ENCODE data around the gene ZNF12.
"Not testable (repeated sequence)": the region's sequence is repeated elsewhere in the genome, so short reads cannot be mapped to it uniquely, and the experiment has no call there.

The ZNF12 gene

DNA sequence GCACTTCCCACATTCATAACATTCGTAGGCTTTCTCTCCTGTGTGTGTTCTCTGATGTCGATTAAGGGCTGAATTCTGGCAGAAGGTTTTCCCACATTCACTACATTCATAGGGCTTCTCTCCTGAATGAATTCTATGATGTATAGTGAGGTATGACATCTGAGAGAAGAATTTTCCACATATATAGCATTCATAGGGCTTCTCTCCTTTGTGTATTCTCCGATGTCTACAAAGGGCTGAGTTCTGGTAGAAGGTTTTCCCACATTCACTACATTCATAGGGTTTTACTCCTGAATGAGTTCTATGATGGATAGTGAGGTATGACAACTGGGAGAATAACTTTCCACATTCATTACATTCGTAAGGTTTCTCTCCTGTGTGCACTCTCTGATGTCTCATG is 15.6 kb downstream of the ZNF12 start:
- no peak for DNase-seq

DNA sequence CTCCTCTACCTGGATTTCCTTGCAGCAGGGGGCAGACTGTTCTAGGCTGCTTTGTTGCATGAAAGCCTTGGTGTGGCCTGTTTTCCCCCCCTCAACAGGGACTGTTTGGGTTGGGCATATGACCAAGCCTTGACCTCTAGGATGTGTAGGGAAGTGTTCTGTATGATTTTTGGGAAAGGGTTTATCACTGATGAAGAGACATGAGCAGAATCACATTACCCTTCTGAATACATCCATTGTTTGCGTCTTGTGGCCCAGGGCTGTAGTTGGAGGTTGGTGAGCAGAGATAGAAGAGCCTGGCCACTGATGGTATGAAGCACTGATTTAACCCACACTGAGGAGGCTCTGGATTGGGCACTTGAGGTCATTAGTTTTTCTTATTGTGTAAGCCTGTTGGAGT is 26.6 kb downstream of the ZNF12 start:
- DNase-seq: no peak

DNA sequence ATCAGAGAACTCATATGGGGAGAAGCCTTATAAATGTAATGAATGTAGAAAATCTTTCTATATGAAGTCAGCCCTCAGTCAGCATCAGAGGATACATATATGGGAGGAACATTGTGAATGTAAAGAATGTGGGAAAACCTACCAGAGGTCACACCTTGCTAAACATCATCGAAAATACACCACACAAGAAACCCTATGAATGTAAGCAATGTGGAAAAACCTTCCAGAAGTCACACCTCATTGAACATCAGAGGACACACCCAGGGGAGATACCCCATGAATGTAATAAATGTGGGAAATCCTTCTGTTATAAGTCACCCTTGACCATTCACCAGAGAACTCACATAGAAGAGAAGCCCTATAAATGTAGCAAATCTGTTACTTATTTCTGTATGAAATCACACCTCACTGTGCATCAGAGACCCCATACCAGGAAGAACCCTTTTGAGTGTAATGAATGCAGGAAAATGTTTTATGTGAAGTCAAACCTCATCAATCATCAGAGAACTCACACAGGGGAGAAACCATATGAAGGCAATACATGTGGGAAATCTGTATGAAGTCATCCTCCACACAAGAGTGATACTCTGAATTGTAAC is 30.8 kb downstream of the ZNF12 start:
- no peak for DNase-seq

DNA sequence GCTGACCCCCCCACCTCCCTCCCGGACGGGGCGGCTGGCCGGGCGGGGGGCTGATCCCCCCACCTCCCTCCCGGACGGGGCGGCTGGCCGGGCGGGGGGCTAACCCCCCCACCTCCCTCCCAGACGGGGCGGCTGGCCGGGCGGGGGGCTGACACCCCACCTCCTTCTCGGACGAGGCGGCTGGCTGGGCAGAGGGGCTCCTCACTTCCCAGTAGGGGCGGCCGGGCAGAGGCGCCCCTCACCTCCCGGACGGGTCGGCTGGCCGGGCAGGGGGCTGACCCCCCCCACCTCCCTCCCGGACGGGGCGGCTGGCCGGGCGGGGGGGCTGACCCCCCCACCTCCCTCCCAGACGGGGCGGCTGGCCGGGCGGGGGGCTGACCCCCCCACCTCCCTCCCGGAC is 35.9 kb downstream of the ZNF12 start:
- DNase-seq: not testable (repeated sequence)

DNA sequence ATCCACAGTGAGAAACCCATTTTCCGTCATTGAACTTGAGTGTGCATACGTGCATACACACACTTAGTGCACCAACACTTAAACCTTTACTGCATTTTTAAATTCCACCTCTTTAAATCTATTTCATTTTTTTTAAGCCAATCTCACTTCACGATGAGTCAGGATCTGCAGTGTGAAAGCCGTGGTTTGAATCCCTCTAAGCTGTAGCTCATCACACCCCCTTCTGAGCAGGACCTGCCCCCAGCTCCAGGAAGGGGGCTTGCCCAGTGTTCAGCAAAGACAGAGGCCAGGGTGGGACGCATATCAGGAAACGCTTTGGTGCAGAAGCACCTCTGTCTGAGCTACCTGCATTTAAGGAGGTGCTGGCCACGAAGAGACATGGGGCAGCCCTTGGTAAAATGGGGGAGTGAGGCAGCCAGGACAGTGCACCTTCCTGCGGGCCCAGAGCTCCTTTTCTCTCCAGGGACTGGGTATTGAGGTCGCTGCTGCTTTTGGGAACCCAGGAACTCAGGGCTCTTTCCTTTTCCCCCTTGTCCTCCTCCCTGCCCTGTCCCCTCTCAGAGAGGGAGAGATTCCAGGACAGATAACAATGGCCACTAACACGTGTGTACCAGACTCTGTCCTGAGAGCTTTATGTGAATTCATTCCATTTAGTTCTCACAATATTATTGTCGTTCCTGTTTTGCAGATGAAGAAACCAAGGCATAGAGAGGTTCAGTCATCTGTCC is 48.0 kb downstream of the ZNF12 start:
- DNase-seq: no peak

DNA sequence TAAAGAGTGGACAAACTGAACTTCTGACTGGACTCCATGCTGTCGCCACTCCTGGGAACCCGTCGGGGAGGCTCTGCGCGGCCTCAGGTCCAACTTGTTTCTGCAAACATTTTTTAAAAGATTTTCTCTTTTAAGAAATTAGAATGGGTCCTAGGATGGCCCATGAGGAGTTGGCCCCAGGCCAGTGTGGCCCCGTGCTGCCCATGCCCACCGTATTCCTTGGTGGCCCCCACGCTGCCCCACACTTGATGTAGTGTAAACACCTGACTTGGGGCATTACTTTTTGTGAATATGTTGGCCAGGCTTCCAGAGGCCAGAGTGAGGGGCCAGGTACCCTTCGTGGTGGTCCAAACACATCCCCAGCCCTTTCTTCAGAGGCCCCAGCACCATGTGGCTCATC is 50.3 kb downstream of the ZNF12 start:
- no peak for DNase-seq

DNA sequence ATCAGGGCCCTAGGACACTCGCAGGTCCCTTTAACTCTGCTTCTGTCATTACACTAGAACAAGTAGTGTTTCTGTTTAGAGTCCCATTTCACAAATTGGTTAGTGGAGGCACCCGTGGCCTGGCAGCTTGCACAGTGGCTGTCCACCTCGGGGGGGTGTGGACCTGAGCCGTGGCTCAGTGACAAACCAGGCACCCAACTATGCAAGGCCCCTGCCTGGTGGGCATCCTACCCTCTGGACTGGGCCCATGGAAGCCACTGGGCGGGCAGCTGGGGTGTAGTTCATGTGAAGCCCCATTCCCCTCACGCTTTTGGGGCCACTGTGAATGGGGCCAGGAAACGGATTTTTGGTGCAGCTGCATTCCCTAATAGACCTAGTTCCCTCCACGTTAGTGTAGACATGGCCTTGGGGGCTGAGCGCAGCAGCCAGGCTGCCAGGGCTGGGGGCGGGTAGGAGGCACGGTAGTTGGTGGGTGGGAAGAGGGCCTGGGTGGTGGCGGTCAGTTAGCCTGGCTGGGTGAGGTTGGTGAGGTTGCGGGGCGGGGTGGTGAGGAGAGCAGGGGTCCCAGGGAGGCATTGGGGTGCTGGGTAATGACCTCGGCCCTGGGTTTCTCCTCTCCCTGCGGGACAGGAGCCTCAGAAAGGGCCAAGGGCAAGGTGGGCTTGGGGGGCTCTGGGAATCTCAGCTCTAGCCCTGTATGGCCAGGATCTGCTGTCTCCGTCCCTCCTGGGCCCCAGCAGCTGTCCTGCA is 50.9 kb downstream of the ZNF12 start:
- DNase-seq: no peak

DNA sequence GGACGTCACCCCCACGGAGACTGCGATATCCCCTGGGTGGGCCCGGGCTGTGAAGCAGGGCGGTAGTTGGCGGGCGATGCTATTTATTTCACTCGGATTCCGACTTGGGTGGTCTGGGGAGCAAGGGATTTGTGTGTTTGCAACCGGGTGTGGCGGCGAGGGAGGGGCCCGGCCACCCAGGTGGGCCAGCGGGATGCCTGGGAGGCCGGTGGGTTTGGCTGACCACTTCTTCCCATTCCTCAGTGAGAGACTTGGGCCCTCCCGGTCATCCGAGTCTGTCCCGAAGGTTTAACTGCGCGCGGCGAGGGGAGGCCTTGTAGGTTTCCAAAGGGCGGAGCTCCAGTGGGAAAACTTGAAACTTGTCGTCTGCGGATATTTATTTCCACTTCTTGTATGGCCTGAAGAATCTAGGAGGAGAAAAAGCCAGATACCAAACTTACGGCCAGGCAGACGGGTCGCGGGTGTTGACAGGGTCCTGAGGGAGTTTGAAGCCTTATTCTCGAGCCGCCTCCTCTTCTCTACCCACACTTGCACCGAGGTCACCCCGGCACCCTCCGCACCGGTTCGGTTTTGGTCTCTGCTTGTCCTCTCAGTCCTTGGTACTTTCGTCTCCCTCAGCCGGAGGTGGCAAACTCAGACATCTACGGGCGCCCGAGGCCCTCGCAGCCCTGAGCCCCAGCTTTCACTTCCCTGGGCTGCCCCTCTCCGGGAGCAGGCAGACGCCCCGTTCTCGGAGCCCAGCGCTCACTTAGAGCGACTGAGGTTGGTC is 51.7 kb downstream of the ZNF12 start:
- no peak for DNase-seq

DNA sequence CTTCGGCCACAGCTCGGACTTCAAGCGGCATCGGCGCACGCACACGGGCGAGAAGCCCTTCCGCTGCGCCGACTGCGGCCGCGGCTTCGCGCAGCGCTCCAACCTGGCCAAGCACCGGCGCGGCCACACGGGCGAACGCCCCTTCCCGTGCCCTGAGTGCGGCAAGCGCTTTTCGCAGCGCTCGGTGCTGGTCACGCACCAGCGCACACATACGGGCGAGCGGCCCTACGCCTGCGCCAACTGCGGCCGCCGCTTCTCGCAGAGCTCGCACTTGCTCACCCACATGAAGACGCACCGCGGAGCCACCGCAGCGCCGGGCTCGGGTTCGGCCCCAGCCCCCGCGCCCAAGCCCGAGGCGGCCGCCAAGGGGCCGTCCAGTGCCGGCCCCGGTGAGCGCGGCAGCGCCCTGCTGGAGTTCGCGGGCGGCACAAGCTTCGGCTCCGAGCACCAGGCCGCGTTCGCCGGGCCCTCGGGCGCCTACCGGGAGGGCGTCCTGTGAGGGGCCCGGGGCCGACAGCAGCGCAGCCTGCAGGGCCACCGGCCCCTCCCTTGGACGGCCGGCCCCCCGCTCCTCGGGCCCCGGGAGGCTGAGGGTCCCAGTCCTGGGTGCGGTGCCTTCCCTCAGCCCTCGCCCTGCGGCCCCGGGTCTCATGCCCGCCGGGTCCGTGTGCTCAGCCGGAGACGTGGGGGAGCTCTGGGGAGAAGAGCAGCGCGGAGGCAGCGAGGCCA is 52.5 kb downstream of the ZNF12 start:
- no peak for DNase-seq

DNA sequence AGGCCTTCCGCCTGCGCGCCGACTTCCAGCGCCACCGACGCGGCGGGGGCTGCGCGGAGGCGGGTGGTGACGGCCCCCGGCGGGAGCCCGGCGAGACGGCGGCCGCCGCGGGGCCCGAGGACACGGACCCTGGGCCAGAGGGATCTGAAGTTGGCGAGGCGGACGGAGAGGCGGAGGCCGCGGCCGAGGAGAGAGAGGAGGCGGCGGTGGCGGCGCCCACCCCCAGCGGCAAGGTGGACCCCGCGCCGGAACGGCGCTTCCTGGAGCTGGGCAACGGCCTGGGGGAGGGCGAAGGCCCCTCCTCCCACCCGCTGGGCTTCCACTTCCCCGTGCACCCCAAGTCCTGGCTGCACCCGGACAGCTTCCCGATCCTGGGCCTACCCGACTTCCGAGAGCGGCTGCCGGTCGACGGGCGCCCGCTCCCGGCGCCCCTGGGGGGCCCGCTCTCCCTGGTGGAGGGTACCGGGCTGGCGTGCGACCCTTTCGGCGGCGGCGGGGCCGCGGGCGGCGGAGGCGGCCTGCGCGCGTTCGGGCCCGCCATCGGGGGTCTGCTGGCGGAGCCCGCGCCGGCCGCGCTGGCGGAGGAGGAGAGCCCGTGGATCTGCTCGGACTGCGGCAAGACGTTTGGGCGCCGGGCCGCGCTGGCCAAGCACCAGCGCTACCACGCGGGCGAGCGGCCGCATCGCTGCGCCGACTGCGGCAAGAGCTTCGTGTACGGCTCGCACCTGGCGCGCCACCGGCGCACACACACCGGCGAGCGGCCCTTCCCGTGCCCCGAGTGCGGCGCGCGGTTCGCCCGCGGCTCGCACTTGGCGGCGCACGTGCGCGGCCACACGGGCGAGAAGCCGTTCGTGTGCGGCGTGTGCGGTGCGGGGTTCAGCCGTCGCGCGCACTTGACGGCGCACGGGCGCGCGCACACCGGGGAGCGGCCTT is 53.4 kb downstream of the ZNF12 start:
- DNase-seq: no peak

DNA sequence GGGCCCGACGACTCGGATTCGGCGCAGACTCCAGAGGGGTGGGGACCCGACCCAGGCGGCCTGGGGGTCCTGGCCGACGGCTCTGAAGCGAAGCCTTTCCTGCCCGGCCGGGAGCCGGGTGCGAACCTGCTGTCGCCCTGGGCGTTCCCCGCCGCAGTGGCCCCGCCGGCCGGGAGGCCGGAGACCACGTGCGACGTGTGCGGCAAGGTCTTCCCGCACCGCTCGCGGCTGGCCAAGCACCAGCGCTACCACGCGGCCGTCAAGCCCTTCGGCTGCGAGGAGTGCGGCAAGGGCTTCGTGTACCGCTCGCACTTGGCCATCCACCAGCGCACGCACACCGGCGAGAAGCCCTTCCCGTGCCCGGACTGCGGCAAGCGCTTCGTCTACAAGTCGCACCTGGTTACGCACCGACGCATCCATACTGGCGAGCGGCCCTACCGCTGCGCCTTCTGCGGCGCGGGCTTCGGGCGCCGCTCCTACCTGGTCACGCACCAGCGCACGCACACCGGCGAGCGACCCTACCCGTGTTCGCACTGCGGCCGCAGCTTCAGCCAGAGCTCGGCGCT is 54.2 kb downstream of the ZNF12 start:
- no peak for DNase-seq

DNA sequence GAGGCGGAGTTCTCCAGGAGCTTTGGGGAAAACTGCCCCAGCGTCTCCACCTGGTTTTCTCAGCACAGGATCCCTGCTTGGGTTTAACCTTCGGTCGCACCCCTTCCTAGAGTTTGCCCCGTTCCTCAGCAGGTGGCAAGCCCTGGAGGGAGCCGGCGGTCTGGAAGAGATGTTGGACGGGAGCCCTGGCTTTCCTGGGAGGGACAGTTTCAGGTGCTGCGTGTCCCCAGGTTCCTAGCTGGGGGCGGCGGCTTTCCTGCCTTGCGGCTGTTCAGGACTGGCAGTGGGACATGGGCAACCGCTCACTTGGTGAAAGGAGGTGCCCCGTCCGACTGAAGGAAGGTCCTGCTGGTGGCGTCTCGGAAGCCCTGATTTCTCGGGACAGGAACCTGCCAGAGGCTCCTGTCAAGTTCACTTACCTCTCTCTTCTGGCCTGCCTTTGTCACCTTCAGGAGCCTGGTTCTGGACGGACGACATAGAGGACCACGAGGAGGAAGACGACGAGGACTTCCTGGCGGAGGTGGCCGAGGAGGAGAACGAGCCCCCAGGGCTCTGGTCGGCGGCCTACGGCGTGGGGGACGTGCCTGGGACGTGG is 54.8 kb downstream of the ZNF12 start:
- DNase-seq: no peak

DNA sequence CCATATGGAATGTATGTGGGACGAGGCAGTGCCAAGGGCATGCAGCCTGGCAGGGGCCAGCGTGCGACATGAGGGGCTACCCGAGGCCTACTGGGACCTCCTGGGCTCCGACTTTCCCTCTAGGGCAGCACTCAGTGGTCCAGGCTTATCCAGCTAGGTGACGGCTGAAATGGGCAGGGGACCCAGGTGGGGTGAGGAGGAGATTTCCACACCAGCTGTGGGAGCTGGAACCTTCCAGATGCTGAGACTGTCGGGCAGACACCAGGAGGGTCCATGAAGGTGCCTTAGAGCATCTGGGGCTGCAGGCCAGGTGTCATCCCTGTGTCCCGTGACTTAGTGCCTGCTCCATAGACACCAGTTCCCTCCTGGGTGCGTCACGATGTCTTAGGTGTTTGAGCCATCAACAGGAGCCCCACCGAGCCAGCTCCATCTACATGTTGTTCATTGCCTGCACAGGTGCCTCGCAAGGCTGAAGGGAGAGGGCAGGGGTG is 56.2 kb downstream of the ZNF12 start:
- DNase-seq: no peak

DNA sequence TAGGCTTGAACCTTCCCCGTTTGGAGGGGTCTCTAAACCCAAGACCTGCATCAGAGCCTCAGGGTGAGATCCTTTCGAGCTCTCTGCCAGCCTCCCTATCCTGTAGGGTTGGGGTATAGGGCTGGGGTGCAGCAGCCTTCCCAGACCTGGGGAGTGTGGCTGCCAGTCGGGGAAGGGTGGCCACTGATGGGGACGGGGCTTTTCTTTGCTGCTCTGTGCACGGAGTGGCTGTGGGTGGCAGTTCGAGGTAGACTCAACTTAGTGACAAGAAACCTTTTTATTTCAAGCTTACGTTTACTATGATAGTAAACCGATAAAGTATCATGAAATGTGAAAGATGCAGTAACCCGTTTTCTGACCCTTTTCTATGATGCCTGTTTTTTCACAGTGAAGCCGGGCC is 56.7 kb downstream of the ZNF12 start:
- no peak for DNase-seq

DNA sequence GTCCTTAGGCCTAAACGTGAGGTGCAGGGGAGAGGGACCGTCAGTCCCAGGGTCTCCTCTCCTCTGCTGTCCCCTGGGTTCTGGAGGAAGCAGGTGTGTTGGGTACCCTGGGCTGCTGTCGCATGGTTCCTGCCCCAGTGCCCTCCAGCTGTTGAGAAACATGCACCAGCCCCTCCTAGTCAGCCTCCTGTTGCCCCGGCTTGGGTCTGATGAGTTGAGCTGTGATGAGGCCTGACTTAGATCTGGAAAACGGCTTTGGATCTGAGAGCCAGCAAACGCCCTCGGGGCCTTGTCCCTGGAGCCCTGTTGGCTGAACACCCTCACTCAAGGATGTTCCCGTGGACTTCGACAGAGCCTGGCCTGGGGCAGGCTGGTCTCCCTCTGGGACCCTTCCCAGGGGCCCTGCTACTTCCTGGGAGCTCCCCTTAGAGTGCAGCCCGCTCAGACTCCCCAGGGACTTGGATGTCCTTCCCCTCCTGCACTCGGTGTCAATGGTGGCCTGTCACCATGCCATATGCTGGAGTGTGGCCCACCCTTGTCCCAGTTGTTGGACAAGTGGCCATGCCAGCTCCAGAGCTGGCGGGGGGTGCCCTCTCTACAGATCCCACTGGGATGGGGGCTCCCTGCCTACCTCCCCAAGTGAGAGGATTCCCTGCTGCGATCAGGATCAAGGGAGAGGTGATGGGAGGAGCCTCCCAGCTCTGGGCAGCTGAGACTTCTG is 57.3 kb downstream of the ZNF12 start:
- no peak for DNase-seq

DNA sequence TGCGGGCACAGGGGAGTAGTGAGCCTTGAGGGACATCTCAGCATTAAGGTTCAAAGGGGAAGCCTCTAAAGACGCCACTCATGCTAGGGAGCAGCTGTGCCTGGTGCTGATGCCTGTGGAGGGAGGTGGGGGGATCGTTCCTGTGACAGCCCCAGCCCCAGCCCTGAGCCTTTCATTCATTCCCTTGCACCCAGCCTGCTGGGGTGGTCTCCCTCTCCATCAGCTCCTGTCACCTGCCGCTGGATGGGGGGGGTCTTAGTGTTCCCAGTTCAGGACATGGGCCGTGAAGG is 58.0 kb downstream of the ZNF12 start:
- DNase-seq: no peak

DNA sequence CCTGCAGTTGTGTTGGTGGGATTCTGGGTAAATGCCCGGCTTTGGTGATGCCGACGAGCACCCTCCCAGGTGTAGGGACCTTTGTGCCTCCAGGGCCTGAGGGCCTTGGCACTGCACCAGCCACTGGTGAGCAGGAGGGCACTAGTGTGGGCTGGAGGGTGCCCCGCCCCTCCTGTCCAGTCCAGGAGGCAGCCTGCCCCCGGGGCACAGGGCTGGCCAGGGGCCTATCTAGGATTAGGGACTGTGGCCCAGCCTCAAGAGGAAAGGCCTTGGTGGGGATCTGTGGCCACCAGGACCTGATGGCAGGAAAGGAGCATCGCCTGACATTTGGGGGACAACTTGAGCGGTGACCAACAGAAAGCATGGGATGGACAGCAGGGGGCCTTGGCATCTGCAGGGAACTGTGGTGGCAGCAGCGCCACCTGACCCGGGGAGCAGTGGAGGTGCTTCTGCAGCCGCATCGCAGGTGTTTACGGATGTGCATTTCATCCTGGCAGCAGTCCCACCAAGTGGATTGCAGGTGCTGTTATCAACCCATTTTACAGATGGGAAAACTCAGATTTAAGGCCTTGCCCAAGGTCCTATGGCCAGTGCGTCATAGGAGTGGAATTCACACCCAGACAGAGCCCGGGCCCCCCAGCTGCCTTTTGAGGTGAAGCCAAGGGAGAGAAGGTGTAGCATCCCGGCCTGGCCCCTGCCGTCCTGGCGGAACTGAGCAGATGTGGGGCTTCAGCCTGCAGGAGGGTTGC is 58.5 kb downstream of the ZNF12 start:
- no peak for DNase-seq

DNA sequence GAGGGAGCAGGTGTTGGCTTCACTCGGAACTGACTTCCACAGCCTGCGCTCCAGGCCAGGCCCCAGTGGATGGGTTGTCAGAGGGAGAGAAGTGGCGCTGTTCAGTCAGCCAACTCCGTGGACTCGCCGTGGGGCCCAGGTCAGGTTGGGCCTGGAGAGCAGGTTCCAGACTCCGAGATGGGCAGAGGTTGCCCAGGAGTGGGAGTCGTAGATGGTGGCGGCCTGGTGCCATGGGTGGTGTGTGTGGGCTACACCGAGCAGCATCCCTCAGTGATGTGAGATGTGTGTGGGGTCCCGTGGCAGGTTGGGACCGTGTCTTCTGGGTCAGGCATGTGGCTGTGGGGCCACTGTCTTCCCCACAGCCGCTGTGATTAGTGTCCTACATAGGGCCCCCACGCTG is 59.2 kb downstream of the ZNF12 start:
- DNase-seq: no peak

DNA sequence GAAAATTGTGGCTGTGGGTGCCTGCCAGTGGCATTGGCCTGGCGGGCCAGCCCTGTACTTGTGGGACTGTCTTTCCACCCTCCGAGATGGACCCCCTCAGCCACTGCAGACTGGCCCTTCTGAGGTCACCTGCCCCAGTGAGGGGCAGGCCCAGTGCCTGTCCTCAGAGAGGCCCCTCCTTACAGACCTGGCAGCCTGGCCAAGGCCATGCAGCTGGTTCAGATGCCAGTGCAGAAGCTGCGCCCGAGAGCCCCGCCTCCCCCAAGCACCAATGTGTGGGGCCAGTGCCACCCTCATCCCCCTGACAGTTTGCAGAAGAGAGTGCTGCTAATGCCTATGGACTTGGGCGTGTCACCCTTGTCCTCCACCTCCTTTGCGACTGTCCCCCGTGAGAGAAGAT is 59.7 kb downstream of the ZNF12 start:
- DNase-seq: no peak

DNA sequence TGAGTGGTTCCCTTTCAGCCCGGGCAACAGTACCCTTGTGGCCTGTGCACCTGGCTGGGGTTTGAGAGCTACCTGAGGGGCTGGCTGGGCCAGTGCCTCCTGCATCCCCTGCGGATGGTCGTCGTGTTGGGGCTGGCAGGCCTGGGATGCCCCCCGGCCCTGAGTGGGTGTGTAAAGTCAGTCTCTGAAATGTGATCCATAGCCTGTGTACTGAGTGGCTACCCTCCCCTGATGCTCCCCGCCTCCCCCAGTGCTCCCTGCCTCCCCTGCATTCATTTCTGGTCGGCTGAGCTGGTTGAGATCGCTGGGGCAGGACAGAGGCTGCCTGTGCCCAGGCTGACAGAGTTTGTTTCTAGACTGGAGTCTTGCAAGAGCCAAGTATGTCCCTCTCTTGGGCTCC is 60.3 kb downstream of the ZNF12 start:
- DNase-seq: no peak
